SK-N-SH treated with all-trans-retinoic acid at 6 μM for 48 hours (cell line): Measurements from ENCODE around the gene CLN6.

Source experiments
- ATAC-seq: fragments of 200-7000 bp; cut with Tn5 transposase; 3 replicates; pipeline ENCODE4 v1.9.1; 2020; ENCODE audit warnings: mild to moderate bottlenecking, moderate library complexity
- BACH2 ChIP-seq: fragments of 250-450 bp; sonication (Bioruptor Pico); IDR thresholded peaks from 2 replicates; pipeline ENCODE4 v1.9.0; 2021; ENCODE audit warnings: mild to moderate bottlenecking, borderline replicate concordance
- CREB5 ChIP-seq: fragments of 250-450 bp; sonication (Bioruptor Pico); IDR thresholded peaks from 2 replicates; pipeline ENCODE4 v1.5.1; 2020; ENCODE audit warnings: low read depth, mild to moderate bottlenecking, moderate library complexity
- CSDC2 ChIP-seq: fragments of 250-450 bp; sonication (Bioruptor Pico); IDR thresholded peaks from 2 replicates; pipeline ENCODE4 v1.5.0; 2020; ENCODE audit warnings: mild to moderate bottlenecking, moderate library complexity
- CSRNP3 ChIP-seq: fragments of 250-450 bp; sonication (Bioruptor Pico); IDR thresholded peaks from 2 replicates; pipeline ENCODE4 v1.5.1; 2021; ENCODE audit warnings: mild to moderate bottlenecking, moderate library complexity
- ESRRG ChIP-seq: fragments of 250-450 bp; sonication (Bioruptor Pico); IDR thresholded peaks from 2 replicates; pipeline ENCODE4 v1.6.1; 2021; ENCODE audit warnings: mild to moderate bottlenecking
- GLIS3 ChIP-seq: fragments of 250-450 bp; sonication (Bioruptor Pico); IDR thresholded peaks from 2 replicates; pipeline ENCODE4 v1.5.0; 2020; ENCODE audit warnings: mild to moderate bottlenecking, moderate library complexity
- OSR1 ChIP-seq: fragments of 250-450 bp; sonication (Bioruptor Pico); IDR thresholded peaks from 2 replicates; pipeline ENCODE4 v1.8.0; 2022; ENCODE audit warnings: moderate library complexity, mild to moderate bottlenecking, inconsistent platforms
- RARB ChIP-seq: fragments of 250-450 bp; sonication (Bioruptor Pico); IDR thresholded peaks from 2 replicates; pipeline ENCODE4 v1.8.0; 2021; ENCODE audit warnings: mild to moderate bottlenecking, moderate library complexity
- SNAI2 ChIP-seq: fragments of 250-450 bp; sonication (Bioruptor Pico); IDR thresholded peaks from 2 replicates; pipeline ENCODE4 v1.5.0; 2020; ENCODE audit warnings: mild to moderate bottlenecking, moderate library complexity
- TCF4 ChIP-seq: fragments of 250-450 bp; sonication (Bioruptor Pico); IDR thresholded peaks from 2 replicates; pipeline ENCODE4 v1.8.0; 2021; ENCODE audit warnings: mild to moderate bottlenecking, moderate library complexity, borderline replicate concordance
- TOX ChIP-seq: fragments of 250-450 bp; sonication (Bioruptor Pico); IDR thresholded peaks from 2 replicates; pipeline ENCODE4 v1.8.0; 2021; ENCODE audit warnings: mild to moderate bottlenecking, moderate library complexity, borderline replicate concordance
- ZC3H10 ChIP-seq: fragments of 250-450 bp; sonication (Bioruptor Pico); IDR thresholded peaks from 2 replicates; pipeline ENCODE4 v1.5.1; 2021; ENCODE audit warnings: mild to moderate bottlenecking, moderate library complexity
- ZFP30 ChIP-seq: fragments of 450-650 bp; formaldehyde crosslinking; IDR thresholded peaks from 2 replicates; pipeline ENCODE4 v1.5.0; 2022; ENCODE audit warnings: mild to moderate bottlenecking, moderate library complexity
- ZNF565 ChIP-seq: fragments of 450-650 bp; formaldehyde crosslinking; conservative IDR thresholded peaks from 2 replicates; pipeline ENCODE4 v1.5.0; 2020; ENCODE audit warnings: low read depth, mild to moderate bottlenecking, moderate library complexity
- ZNF70 ChIP-seq: fragments of 450-650 bp; formaldehyde crosslinking; IDR thresholded peaks from 2 replicates; pipeline ENCODE4 v1.5.0; 2020; ENCODE audit warnings: mild to moderate bottlenecking, moderate library complexity
- ZNF8 ChIP-seq: fragments of 450-650 bp; formaldehyde crosslinking; IDR thresholded peaks from 2 replicates; pipeline ENCODE4 v1.5.0; 2020; ENCODE audit warnings: mild to moderate bottlenecking, moderate library complexity
- TF ChIP-seq, protein P1 (sequence below): fragments of 250-450 bp; sonication (Bioruptor Pico); IDR thresholded peaks from 2 replicates; pipeline ENCODE4 v1.5.0; 2020; ENCODE audit warnings: mild to moderate bottlenecking, moderate library complexity
- TF ChIP-seq, protein P2 (sequence below): fragments of 250-450 bp; sonication (Bioruptor Pico); IDR thresholded peaks from 2 replicates; pipeline ENCODE4 v1.8.0; 2021; ENCODE audit warnings: low read depth, mild to moderate bottlenecking, moderate library complexity, borderline replicate concordance
- TF ChIP-seq, protein P3 (sequence below): fragments of 250-450 bp; sonication (Bioruptor Pico); IDR thresholded peaks from 2 replicates; pipeline ENCODE4 v1.8.0; 2020; ENCODE audit warnings: mild to moderate bottlenecking, moderate library complexity, borderline replicate concordance

CLN6 gene

GRCh38 chr15:68262514-68263356 lies 33.2 kb upstream of the CLN6 start (continued):
- no peak for TF ChIP-seq ZC3H10
- TF ChIP-seq ZFP30 (CRISPR knock-in tag), result no peak
- no peak for TF ChIP-seq SNAI2 (CRISPR knock-in tag)
- TF ChIP-seq, protein P1, sequence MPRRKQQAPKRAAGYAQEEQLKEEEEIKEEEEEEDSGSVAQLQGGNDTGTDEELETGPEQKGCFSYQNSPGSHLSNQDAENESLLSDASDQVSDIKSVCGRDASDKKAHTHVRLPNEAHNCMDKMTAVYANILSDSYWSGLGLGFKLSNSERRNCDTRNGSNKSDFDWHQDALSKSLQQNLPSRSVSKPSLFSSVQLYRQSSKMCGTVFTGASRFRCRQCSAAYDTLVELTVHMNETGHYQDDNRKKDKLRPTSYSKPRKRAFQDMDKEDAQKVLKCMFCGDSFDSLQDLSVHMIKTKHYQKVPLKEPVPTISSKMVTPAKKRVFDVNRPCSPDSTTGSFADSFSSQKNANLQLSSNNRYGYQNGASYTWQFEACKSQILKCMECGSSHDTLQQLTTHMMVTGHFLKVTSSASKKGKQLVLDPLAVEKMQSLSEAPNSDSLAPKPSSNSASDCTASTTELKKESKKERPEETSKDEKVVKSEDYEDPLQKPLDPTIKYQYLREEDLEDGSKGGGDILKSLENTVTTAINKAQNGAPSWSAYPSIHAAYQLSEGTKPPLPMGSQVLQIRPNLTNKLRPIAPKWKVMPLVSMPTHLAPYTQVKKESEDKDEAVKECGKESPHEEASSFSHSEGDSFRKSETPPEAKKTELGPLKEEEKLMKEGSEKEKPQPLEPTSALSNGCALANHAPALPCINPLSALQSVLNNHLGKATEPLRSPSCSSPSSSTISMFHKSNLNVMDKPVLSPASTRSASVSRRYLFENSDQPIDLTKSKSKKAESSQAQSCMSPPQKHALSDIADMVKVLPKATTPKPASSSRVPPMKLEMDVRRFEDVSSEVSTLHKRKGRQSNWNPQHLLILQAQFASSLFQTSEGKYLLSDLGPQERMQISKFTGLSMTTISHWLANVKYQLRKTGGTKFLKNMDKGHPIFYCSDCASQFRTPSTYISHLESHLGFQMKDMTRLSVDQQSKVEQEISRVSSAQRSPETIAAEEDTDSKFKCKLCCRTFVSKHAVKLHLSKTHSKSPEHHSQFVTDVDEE, result no peak
- TF ChIP-seq ZNF70 (CRISPR knock-in tag), result no peak
- TF ChIP-seq OSR1 (CRISPR knock-in tag), result no peak
- TF ChIP-seq GLIS3 (CRISPR knock-in tag), result no peak

DNA sequence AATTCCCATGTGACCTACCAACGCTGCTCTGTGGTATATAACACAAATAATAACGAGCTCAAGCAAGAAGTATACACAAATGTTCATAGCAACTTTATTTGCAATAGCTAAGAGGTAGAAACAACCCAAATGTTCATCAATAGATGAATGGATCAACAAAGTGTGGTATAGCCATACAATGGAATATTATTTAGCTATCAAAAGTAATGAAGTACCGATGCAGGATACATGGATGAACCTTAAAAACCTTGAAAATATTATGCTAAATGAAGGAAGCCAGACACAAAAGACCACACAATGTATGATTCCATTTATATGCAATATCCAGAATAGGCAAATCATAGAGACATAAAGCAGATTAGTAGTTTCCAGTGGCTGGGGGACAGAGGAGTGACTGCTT lies 32.5 kb upstream of the CLN6 start:
- no peak for TF ChIP-seq SNAI2 (CRISPR knock-in tag)
- no peak for TF ChIP-seq ESRRG
- TF ChIP-seq ZNF8, result peak; percentile 42; the same call in 1 of the 2 replicates
- TF ChIP-seq BACH2 (CRISPR knock-in tag), result no peak
- TF ChIP-seq TOX (CRISPR knock-in tag), result no peak
- TF ChIP-seq GLIS3 (CRISPR knock-in tag), result no peak
- TF ChIP-seq CSRNP3 (CRISPR knock-in tag), result no peak
- no peak for TF ChIP-seq ZC3H10
- ATAC-seq, result no peak

DNA sequence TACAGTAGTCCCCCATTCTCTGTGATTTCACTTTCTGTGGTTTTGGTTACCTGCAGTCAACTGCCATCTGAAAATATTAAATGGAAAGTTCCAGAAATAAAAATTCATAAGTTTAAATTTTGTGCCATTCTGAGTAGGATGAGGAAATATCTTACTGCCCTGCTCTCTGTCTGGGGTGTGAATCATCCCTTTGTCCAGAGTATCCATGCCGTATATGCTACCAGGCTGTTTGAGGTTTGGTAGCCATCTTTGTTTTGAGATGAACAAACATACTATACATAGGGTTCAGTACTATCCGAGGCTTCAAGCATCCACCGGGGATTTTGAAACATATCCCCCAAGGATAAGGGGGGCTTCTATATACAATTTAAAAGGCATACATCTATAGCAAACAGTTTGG lies 31.7 kb upstream of the CLN6 start:
- no peak for TF ChIP-seq OSR1 (CRISPR knock-in tag)
- TF ChIP-seq ZNF70 (CRISPR knock-in tag), result no peak
- TF ChIP-seq SNAI2 (CRISPR knock-in tag), result no peak
- TF ChIP-seq CSDC2 (CRISPR knock-in tag), result no peak
- no peak for TF ChIP-seq CSRNP3 (CRISPR knock-in tag)
- TF ChIP-seq ZNF565 (CRISPR knock-in tag), result no peak
- no peak for TF ChIP-seq RARB (CRISPR knock-in tag)
- TF ChIP-seq ZNF8, result no peak
- no peak for TF ChIP-seq TOX (CRISPR knock-in tag)
- TF ChIP-seq, protein P2, sequence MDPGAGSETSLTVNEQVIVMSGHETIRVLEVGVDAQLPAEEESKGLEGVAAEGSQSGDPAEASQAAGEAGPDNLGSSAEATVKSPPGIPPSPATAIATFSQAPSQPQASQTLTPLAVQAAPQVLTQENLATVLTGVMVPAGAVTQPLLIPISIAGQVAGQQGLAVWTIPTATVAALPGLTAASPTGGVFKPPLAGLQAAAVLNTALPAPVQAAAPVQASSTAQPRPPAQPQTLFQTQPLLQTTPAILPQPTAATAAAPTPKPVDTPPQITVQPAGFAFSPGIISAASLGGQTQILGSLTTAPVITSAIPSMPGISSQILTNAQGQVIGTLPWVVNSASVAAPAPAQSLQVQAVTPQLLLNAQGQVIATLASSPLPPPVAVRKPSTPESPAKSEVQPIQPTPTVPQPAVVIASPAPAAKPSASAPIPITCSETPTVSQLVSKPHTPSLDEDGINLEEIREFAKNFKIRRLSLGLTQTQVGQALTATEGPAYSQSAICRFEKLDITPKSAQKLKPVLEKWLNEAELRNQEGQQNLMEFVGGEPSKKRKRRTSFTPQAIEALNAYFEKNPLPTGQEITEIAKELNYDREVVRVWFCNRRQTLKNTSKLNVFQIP (CRISPR knock-in tag), result no peak
- TF ChIP-seq CREB5, result no peak
- TF ChIP-seq TCF4, result no peak
- TF ChIP-seq, protein P3, sequence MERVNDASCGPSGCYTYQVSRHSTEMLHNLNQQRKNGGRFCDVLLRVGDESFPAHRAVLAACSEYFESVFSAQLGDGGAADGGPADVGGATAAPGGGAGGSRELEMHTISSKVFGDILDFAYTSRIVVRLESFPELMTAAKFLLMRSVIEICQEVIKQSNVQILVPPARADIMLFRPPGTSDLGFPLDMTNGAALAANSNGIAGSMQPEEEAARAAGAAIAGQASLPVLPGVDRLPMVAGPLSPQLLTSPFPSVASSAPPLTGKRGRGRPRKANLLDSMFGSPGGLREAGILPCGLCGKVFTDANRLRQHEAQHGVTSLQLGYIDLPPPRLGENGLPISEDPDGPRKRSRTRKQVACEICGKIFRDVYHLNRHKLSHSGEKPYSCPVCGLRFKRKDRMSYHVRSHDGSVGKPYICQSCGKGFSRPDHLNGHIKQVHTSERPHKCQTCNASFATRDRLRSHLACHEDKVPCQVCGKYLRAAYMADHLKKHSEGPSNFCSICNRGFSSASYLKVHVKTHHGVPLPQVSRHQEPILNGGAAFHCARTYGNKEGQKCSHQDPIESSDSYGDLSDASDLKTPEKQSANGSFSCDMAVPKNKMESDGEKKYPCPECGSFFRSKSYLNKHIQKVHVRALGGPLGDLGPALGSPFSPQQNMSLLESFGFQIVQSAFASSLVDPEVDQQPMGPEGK (CRISPR knock-in tag), result no peak
- TF ChIP-seq BACH2 (CRISPR knock-in tag), result no peak
- TF ChIP-seq, all 23 proteins: peak for 0
- no peak for ATAC-seq
